Suprapubic skin (tissue), 3 donors: ENCODE measurements around the gene SOX6.

Experiments used
- POLR2A ChIP-seq, 2 donors: fragments of 450-650 bp; IDR thresholded peaks; one replicate each; pipeline ENCODE4 v1.6.1; 2017; ENCODE audit warnings: antibody characterized with exemption in 2 of 2, mild to moderate bottlenecking in 2 of 2, moderate library complexity in 2 of 2
- TF ChIP-seq, protein P1 (sequence below), 2 donors: fragments of 200-600 bp in 1 of 2; fragments of 450-650 bp in 1 of 2; sonication (generic) in 1 of 2; IDR thresholded peaks; one replicate each; pipeline ENCODE4 v1.5.1; 2016 to 2019; ENCODE audit warnings: antibody characterized with exemption in 2 of 2, mild to moderate bottlenecking in 1 of 2, moderate library complexity in 1 of 2

- TF ChIP-seq, protein P1, sequence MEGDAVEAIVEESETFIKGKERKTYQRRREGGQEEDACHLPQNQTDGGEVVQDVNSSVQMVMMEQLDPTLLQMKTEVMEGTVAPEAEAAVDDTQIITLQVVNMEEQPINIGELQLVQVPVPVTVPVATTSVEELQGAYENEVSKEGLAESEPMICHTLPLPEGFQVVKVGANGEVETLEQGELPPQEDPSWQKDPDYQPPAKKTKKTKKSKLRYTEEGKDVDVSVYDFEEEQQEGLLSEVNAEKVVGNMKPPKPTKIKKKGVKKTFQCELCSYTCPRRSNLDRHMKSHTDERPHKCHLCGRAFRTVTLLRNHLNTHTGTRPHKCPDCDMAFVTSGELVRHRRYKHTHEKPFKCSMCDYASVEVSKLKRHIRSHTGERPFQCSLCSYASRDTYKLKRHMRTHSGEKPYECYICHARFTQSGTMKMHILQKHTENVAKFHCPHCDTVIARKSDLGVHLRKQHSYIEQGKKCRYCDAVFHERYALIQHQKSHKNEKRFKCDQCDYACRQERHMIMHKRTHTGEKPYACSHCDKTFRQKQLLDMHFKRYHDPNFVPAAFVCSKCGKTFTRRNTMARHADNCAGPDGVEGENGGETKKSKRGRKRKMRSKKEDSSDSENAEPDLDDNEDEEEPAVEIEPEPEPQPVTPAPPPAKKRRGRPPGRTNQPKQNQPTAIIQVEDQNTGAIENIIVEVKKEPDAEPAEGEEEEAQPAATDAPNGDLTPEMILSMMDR (IDR thresholded peaks at IDR 0.05), result no peak
- no peak for TF ChIP-seq POLR2A (IDR thresholded peaks at IDR 0.05)
Measured at GRCh38 chr11:16157327-16157726, 199.0 kb downstream of the SOX6 start.
